Measurements from ENCODE around the gene SPAG5.

DNA sequence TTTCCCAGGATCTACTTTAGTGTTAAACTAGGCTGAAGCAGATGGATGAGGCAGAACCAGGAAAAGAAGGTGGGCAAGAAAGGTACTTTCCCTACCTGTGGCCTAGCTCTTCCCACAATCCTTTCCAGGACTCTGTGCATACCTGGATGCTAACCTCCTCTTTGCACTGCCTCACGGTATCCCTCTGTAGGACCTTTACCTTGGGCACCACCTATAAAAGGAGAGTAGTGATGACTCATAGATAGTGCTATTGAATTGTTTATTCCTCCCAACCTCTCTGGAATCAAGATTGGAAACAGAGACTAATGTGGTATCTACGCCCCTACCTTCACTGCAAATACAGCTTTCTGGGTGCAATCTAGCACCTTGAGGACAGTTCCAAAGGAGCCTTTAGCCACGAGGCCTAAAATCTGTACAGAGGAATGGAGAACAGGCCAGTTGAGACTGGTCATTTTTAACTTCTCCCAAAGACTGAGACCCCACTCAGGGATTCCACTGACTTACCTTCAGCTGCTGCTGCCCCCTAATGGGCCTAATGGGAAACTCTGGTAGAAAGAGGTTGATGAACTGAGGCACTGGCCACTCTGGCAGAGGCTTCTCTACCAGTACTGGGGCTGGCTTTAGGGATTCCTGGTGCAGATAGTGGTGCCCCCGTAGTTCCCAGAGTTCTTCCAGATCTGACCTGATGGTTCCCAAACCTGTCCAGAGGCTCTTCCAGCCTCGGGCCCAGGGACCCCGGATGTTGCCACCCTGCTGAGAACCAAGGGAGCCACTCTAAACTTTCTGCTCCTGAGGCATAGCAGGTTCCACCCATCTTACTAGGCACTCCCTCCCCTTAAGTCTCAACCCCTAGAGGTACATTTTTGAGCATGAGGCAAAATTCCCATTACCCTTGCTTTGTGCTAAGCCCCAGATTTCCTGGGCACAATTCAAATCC lies 14.4 kb upstream of the SPAG5 start:
- no peak for TF ChIP-seq YY1 (IDR thresholded peaks at IDR 0.05; ENCODE audit: low read depth, low read length)
- TF ChIP-seq, protein P1, sequence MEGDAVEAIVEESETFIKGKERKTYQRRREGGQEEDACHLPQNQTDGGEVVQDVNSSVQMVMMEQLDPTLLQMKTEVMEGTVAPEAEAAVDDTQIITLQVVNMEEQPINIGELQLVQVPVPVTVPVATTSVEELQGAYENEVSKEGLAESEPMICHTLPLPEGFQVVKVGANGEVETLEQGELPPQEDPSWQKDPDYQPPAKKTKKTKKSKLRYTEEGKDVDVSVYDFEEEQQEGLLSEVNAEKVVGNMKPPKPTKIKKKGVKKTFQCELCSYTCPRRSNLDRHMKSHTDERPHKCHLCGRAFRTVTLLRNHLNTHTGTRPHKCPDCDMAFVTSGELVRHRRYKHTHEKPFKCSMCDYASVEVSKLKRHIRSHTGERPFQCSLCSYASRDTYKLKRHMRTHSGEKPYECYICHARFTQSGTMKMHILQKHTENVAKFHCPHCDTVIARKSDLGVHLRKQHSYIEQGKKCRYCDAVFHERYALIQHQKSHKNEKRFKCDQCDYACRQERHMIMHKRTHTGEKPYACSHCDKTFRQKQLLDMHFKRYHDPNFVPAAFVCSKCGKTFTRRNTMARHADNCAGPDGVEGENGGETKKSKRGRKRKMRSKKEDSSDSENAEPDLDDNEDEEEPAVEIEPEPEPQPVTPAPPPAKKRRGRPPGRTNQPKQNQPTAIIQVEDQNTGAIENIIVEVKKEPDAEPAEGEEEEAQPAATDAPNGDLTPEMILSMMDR (IDR thresholded peaks at IDR 0.05 in 2 of 3, conservative IDR thresholded peaks at IDR 0.05 in 1 of 3; ENCODE audit: control insufficient read depth in 2 of 3, extremely low read depth in 1 of 3, insufficient read depth in 1 of 3, low read depth in 3 of 3, low read length in 3 of 3), result peak; percentile 62 to 75 (median 69)
- no peak for TF ChIP-seq NR2C1 (IDR thresholded peaks at IDR 0.05)
- TF ChIP-seq, protein P2, sequence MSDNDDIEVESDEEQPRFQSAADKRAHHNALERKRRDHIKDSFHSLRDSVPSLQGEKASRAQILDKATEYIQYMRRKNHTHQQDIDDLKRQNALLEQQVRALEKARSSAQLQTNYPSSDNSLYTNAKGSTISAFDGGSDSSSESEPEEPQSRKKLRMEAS (IDR thresholded peaks at IDR 0.05; ENCODE audit: low read depth, low read length), result no peak
- TF ChIP-seq CHD1 (IDR thresholded peaks at IDR 0.05; ENCODE audit: low read depth, low read length), result no peak
- no peak for TF ChIP-seq NRF1 (conservative IDR thresholded peaks at IDR 0.05; ENCODE audit: low read depth, low read length)
- 0 out of 2 replicates have a peak, but pooled peaks have one; percentile 5 for TF ChIP-seq POLR2A (IDR thresholded peaks at IDR 0.05; ENCODE audit: low read depth, low read length)
- TF ChIP-seq KDM1A (IDR thresholded peaks at IDR 0.05; ENCODE audit: borderline replicate concordance), result no peak

Data from GM12878 (cell line).